GM23248 (cell line): ENCODE data around the gene ZCCHC17.

Source experiments
- EZH2 ChIP-seq: fragments of 200-600 bp; sonication (generic); IDR thresholded peaks from 2 replicates; pipeline ENCODE4 v1.6.1; 2018; ENCODE audit warnings: antibody characterized with exemption, mild to moderate bottlenecking; ENCODE audit not compliant: insufficient read depth, poor library complexity, severe bottlenecking
- EZH2phosphoT487 ChIP-seq: fragments of 200-600 bp; sonication (generic); IDR thresholded peaks from 2 replicates; pipeline ENCODE4 v1.6.1; 2018; ENCODE audit warnings: antibody characterized with exemption, moderate library complexity, mild to moderate bottlenecking, low read depth; ENCODE audit not compliant: insufficient read depth

GRCh38 chr1:31366796-31367195 is 70.0 kb downstream of the ZCCHC17 start:
- TF ChIP-seq EZH2: no peak
- no peak for TF ChIP-seq EZH2phosphoT487
